ENCODE data around the gene CXCL5. TPM values are rescaled to one million over a fixed set of nuclear protein-coding genes. Genes with fewer than 3 reads are reported as not detected.

The CXCL5 gene
- total RNA-seq: 10.9 and 144 TPM in 2 replicates

GRCh38 chr4:73998040-73999011, at the start of gene CXCL5:
Gene CXCL5 (minus strand): TSS chr4:73998677. CDS start chr4:73998581, 96 bp downstream.

DNA sequence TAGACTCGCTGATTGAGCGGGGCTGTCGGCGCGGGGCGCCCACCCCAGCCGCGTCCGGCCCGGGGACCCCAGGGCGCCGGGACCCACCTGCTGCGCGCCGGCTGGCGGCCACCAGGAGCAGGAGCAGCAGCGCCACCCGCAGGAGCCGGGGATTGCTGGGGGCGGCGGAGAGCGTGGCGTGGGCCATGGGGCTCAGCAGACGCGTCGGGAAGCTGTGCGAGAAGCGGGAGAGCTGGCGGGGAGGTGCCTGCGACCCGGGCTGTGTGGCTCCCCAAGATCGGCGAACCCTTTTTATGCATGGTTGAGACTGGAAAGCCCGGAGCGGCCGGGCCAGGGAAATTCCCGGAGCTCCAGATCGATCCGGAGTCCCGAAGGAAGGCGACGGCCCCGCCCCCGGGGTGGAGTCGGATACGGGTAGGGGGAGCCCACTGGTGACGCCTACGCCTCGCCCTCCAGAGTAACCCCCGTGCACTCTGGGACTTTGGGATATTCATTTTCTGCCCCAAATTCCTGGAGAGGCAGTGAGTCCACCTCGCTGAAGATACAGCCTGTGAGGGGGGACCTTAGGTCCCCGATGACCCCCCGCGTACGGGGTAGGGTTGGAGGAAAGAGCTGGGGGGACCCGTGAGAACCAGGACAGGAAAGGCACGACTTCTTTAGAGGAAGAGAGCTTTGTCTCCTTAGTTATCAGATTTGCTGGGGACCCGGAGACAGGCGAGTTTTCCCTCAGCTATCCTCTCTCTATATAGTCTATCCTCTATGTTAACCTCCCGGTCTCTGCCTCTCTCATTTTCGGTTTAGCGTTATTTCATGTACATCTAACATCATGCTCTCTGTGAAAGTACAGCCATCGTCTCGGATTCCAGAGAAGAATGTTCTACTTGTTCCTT, 40.2 kb upstream of the CXCL5 start, which contains the start of gene CXCL3:
CXCL3 (minus strand) TSS at position 265 of the 890 bp plus-strand sequence; CDS start at position 187, 78 bp downstream.

GRCh38 chr4:73988061-73988460, 10.4 kb downstream of the CXCL5 start, which contains the start of gene PPBP:
Gene PPBP (minus strand): TSS chr4:73988190. CDS start chr4:73988103, 87 bp downstream.

Other genes with a start within 250 kb of the CXCL5 start
- 48.4 and 374 TPM in 2 replicates for gene CXCL6, start 162.0 kb downstream of the CXCL5 start, total RNA-seq
- gene PF4V1, start 145.4 kb downstream of the CXCL5 start, total RNA-seq: 1.3 TPM in 1 of 2 replicates, not detected in the other
- 55.1 and 534 TPM in 2 replicates for gene CXCL1, start 129.3 kb downstream of the CXCL5 start, total RNA-seq
- gene PF4, start 16.6 kb downstream of the CXCL5 start, total RNA-seq: 1.8 TPM in 1 of 2 replicates, not detected in the other
- 1.2 TPM in 1 of 2 replicates, not detected in the other for gene PPBP, start 10.5 kb downstream of the CXCL5 start, total RNA-seq
- gene CXCL3, start 40.0 kb upstream of the CXCL5 start, total RNA-seq: 6.5 and 66.3 TPM in 2 replicates
- gene CXCL2, start 100.5 kb upstream of the CXCL5 start, total RNA-seq: 21.5 and 22.8 TPM in 2 replicates
- 6.9 and 8.5 TPM in 2 replicates for gene MTHFD2L, start 159.4 kb upstream of the CXCL5 start, total RNA-seq